Ishikawa (cell line): ENCODE data around the gene CHTF18.

Experiments used
- CEBPB ChIP-seq: IDR thresholded peaks from 2 replicates; pipeline ENCODE4 v1.6.1; 2012
- CREB1 ChIP-seq: IDR thresholded peaks from 2 replicates; pipeline ENCODE4 v1.6.1; 2012; ENCODE audit warnings: low read depth
- EGR1 ChIP-seq: IDR thresholded peaks from 2 replicates; pipeline ENCODE4 v1.6.1; 2012
- EP300 ChIP-seq: IDR thresholded peaks from 2 replicates; pipeline ENCODE4 v1.6.1; 2012; ENCODE audit warnings: borderline replicate concordance
- FOXM1 ChIP-seq: IDR thresholded peaks from 2 replicates; pipeline ENCODE4 v1.6.1; 2012; ENCODE audit warnings: low read depth, borderline replicate concordance
- MAX ChIP-seq: IDR thresholded peaks from 2 replicates; pipeline ENCODE4 v1.6.1; 2012
- NFIC ChIP-seq: IDR thresholded peaks from 2 replicates; pipeline ENCODE4 v1.6.1; 2012
- RAD21 ChIP-seq: IDR thresholded peaks from 2 replicates; pipeline ENCODE4 v1.6.1; 2012; ENCODE audit warnings: low read depth
- REST ChIP-seq: IDR thresholded peaks from 2 replicates; pipeline ENCODE4 v1.6.1; 2012; ENCODE audit warnings: low read depth, mild to moderate bottlenecking
- TAF1 ChIP-seq: IDR thresholded peaks from 2 replicates; pipeline ENCODE4 v1.6.1; 2012; ENCODE audit warnings: low read depth, mild to moderate bottlenecking
- TCF12 ChIP-seq: IDR thresholded peaks from 2 replicates; pipeline ENCODE4 v1.6.1; 2012; ENCODE audit warnings: low read depth
- TEAD4 ChIP-seq: IDR thresholded peaks from 2 replicates; pipeline ENCODE4 v1.6.1; 2012
- USF1 ChIP-seq: IDR thresholded peaks from 2 replicates; pipeline ENCODE4 v1.6.1; 2012
- YY1 ChIP-seq: IDR thresholded peaks from 2 replicates; pipeline ENCODE4 v1.6.1; 2012; ENCODE audit warnings: low read depth
- ZBTB7A ChIP-seq: IDR thresholded peaks from 2 replicates; pipeline ENCODE4 v1.6.1; 2012; ENCODE audit warnings: low read depth

The CHTF18 gene

GRCh38 chr16:818132-818531, 29.7 kb downstream of the CHTF18 start:
- TF ChIP-seq YY1 (no peak), EGR1 (no peak), MAX (no peak), CREB1 (no peak), EP300 (no peak), ZBTB7A (no peak), TAF1 (no peak)

- TF ChIP-seq RAD21: no peak
- no peak for TF ChIP-seq EP300
- TF ChIP-seq CEBPB: no peak
- TF ChIP-seq FOXM1: no peak
- no peak for TF ChIP-seq MAX
- TF ChIP-seq ZBTB7A: no peak
- TF ChIP-seq EGR1: no peak
- TF ChIP-seq USF1: no peak
- no peak for TF ChIP-seq REST
- no peak for TF ChIP-seq TAF1
- TF ChIP-seq CREB1: no peak
- no peak for TF ChIP-seq TCF12
- TF ChIP-seq NFIC: no peak
- no peak for TF ChIP-seq TEAD4
- no peak for TF ChIP-seq YY1
Observed at GRCh38 chr16:818592-818991, 30.2 kb downstream of the CHTF18 start.

GRCh38 chr16:819336-820043, 31.1 kb downstream of the CHTF18 start:
- no peak for TF ChIP-seq USF1
- TF ChIP-seq CREB1: no peak
- TF ChIP-seq NFIC: no peak
- no peak for TF ChIP-seq EP300
- no peak for TF ChIP-seq TEAD4
- no peak for TF ChIP-seq CEBPB
- no peak for TF ChIP-seq REST
- TF ChIP-seq ZBTB7A: no peak
- no peak for TF ChIP-seq FOXM1
- no peak for TF ChIP-seq TCF12
- TF ChIP-seq RAD21: no peak

- TF ChIP-seq EGR1 (no peak), RAD21 (no peak), USF1 (no peak), REST (no peak), TCF12 (no peak), CREB1 (no peak), CEBPB (no peak), MAX (no peak), EP300 (no peak), NFIC (no peak), ZBTB7A (no peak), TAF1 (no peak)
Observed at GRCh38 chr16:820748-821147, 32.3 kb downstream of the CHTF18 start.
